Measurements from ENCODE around the gene CDC23. TPM values are rescaled to one million over a fixed set of nuclear protein-coding genes. Genes with fewer than 3 reads are reported as not detected.
"Not testable (repeated sequence)": the region's sequence is repeated elsewhere in the genome, so short reads cannot be mapped to it uniquely, and the experiment has no call there.

Gene CDC23
- total RNA-seq, 1 experiment from 2014 or later, result 60.7 TPM

- H3K4me3 Mint-ChIP-seq (ENCODE audit: unreplicated experiment), result peak overlapping the region; percentile 99
- intact Hi-C loops (cut with micrococcal nuclease; ENCODE audit: unreplicated experiment), result loop anchor here (1.0 to 5.0 kb wide), 4 partner anchors 10 to 120 kb away; partner anchors contain the start of genes CDC25C and KIF20A
- TF ChIP-seq, protein P1, sequence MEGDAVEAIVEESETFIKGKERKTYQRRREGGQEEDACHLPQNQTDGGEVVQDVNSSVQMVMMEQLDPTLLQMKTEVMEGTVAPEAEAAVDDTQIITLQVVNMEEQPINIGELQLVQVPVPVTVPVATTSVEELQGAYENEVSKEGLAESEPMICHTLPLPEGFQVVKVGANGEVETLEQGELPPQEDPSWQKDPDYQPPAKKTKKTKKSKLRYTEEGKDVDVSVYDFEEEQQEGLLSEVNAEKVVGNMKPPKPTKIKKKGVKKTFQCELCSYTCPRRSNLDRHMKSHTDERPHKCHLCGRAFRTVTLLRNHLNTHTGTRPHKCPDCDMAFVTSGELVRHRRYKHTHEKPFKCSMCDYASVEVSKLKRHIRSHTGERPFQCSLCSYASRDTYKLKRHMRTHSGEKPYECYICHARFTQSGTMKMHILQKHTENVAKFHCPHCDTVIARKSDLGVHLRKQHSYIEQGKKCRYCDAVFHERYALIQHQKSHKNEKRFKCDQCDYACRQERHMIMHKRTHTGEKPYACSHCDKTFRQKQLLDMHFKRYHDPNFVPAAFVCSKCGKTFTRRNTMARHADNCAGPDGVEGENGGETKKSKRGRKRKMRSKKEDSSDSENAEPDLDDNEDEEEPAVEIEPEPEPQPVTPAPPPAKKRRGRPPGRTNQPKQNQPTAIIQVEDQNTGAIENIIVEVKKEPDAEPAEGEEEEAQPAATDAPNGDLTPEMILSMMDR (IDR thresholded peaks at IDR 0.05; ENCODE audit: insufficient read depth in 1 of 2, low read depth in 1 of 2, low read length in 1 of 2, severe bottlenecking in 1 of 2, unreplicated experiment in 1 of 2), result no peak
- Histone ChIP-seq H3K4me1 (no peaks in the 10 kb centered on the region), H3K27me3 (replicated peaks; ENCODE audit: control insufficient read depth, insufficient read depth, low read length) (no peaks in the 10 kb centered on the region), H3K9me3 (no peaks in the 10 kb centered on the region), H3K4me3 (ENCODE audit: low read depth, low read length) (peak overlapping the region; percentile 99), H3K36me3 (ENCODE audit: control insufficient read depth, insufficient read depth, low read length) (peaks cover 2% of the 10 kb centered on the region; the same call in 1 of the 2 replicates)
- no peaks in the 10 kb centered on the region for H3K4me1 Mint-ChIP-seq (ENCODE audit: low read depth, unreplicated experiment)
- peaks cover 36% of the 10 kb centered on the region for H3K36me3 Mint-ChIP-seq (ENCODE audit: insufficient read depth, unreplicated experiment)
- ChIA-PET CTCF (interaction anchor here (1.7 to 1.9 kb wide), 2 partner anchors 70 to 139 kb away, joined by 11 to 15 read pairs; partner anchors contain the start of gene KDM3B), POLR2A (interaction anchor here (1.0 to 1.5 kb wide), 6 partner anchors 11 to 363 kb away, joined by 3 to 12 read pairs (median 6); partner anchors contain the start of genes CDC25C, FAM53C and HSPA9)
- TSS peak; percentile 72 for BruUV-seq (replicated peaks)
- no peaks in the 10 kb centered on the region for H3K27me3 Mint-ChIP-seq (ENCODE audit: insufficient read depth, unreplicated experiment)
- peak overlapping the region; percentile 99 for H3K27ac Mint-ChIP-seq (ENCODE audit: unreplicated experiment)
- peak in 1 of 2 experiments; percentile 39 for DNase-seq
- no peaks in the 10 kb centered on the region for H3K9me3 Mint-ChIP-seq (ENCODE audit: unreplicated experiment)
Measured at GRCh38 chr5:138212828-138213160, 329 bp downstream of the CDC23 start.

- H3K27me3 Mint-ChIP-seq (ENCODE audit: insufficient read depth, unreplicated experiment), result no peaks in the 10 kb centered on the region
- H3K9me3 ChIP-seq, result no peaks in the 10 kb centered on the region
- TF ChIP-seq, protein P1 (IDR thresholded peaks at IDR 0.05; ENCODE audit: insufficient read depth in 1 of 2, low read depth in 1 of 2, low read length in 1 of 2, severe bottlenecking in 1 of 2, unreplicated experiment in 1 of 2), result no peak
- no peaks in the 10 kb centered on the region for H3K4me1 ChIP-seq
- H3K4me3 ChIP-seq (ENCODE audit: low read depth, low read length), result no peak overlapping the region
- peaks cover 2% of the 10 kb centered on the region; the same call in 1 of the 2 replicates for H3K36me3 ChIP-seq (ENCODE audit: control insufficient read depth, insufficient read depth, low read length)
- no peaks in the 10 kb centered on the region for H3K4me1 Mint-ChIP-seq (ENCODE audit: low read depth, unreplicated experiment)
- no TSS peak for BruUV-seq (replicated peaks)
- no peak overlapping the region for H3K27ac Mint-ChIP-seq (ENCODE audit: unreplicated experiment)
- ChIA-PET POLR2A (no interaction called here), CTCF (interaction anchor here (0.7 kb wide), 1 partner anchor 189 kb away, joined by 3 read pairs; no protein-coding TSS in a partner anchor)
- no peaks in the 10 kb centered on the region for H3K27me3 ChIP-seq (replicated peaks; ENCODE audit: control insufficient read depth, insufficient read depth, low read length)
- intact Hi-C loops (cut with micrococcal nuclease; ENCODE audit: unreplicated experiment), result loop anchor here (5.0 kb wide), 1 partner anchor 121 kb away; the partner anchor contains the start of gene CDC25C
- no peak for DNase-seq
- no peaks in the 10 kb centered on the region for H3K9me3 Mint-ChIP-seq (ENCODE audit: unreplicated experiment)
- peak overlapping the region; percentile 5 for H3K4me3 Mint-ChIP-seq (ENCODE audit: unreplicated experiment)
- peaks cover 36% of the 10 kb centered on the region for H3K36me3 Mint-ChIP-seq (ENCODE audit: insufficient read depth, unreplicated experiment)
Measured at GRCh38 chr5:138210985-138211384, 2.1 kb downstream of the CDC23 start.

- H3K9me3 Mint-ChIP-seq (ENCODE audit: unreplicated experiment); H3K9me3 ChIP-seq; BruUV-seq (replicated peaks); POLR2A ChIA-PET; H3K4me1 Mint-ChIP-seq (ENCODE audit: low read depth, unreplicated experiment); intact Hi-C loops (cut with micrococcal nuclease; ENCODE audit: unreplicated experiment); H3K4me3 Mint-ChIP-seq (ENCODE audit: unreplicated experiment); H3K27ac Mint-ChIP-seq (ENCODE audit: unreplicated experiment); H3K27me3 ChIP-seq (replicated peaks; ENCODE audit: control insufficient read depth, insufficient read depth, low read length); H3K4me1 ChIP-seq; DNase-seq; H3K36me3 ChIP-seq (ENCODE audit: control insufficient read depth, insufficient read depth, low read length); H3K4me3 ChIP-seq (ENCODE audit: low read depth, low read length); CTCF ChIA-PET; H3K27me3 Mint-ChIP-seq (ENCODE audit: insufficient read depth, unreplicated experiment): not testable (repeated sequence)
- H3K36me3 Mint-ChIP-seq (ENCODE audit: insufficient read depth, unreplicated experiment), result peaks cover 77% of the 10 kb centered on the region
Measured at GRCh38 chr5:138193859-138194258, 19.3 kb downstream of the CDC23 start.
